GM18519 (cell line): ENCODE results near the gene TNK2.

ENCODE experiments used
- ATAC-seq: cut with Tn5 transposase; IDR thresholded peaks from one replicate; pipeline ENCODE4 v1.9.1; 2021; ENCODE audit warnings: mild to moderate bottlenecking, moderate library complexity; ENCODE audit not compliant: unreplicated experiment, low FRiP score

The TNK2 gene

GRCh38 chr3:195886181-195887141 is 21.9 kb downstream of the TNK2 start:
- no peak for ATAC-seq

- ATAC-seq, result no peak
These were observed 23.1 kb downstream of the TNK2 start for GRCh38 chr3:195885036-195885891.

- no peak for ATAC-seq
These were observed 23.7 kb downstream of the TNK2 start for GRCh38 chr3:195884691-195885035.

GRCh38 chr3:195883801-195884200 is 24.6 kb downstream of the TNK2 start:
- no peak for ATAC-seq

GRCh38 chr3:195883160-195883559 is 25.2 kb downstream of the TNK2 start:
- ATAC-seq, result no peak

GRCh38 chr3:195882002-195882441 is 26.3 kb downstream of the TNK2 start:
- no peak for ATAC-seq

GRCh38 chr3:195881276-195881988 is 26.9 kb downstream of the TNK2 start:
- ATAC-seq, result no peak

GRCh38 chr3:195880037-195880431 is 28.3 kb downstream of the TNK2 start:
- no peak for ATAC-seq

GRCh38 chr3:195879416-195880036 is 28.8 kb downstream of the TNK2 start:
- no peak for ATAC-seq

GRCh38 chr3:195878424-195879274 is 29.7 kb downstream of the TNK2 start:
- ATAC-seq, result no peak

GRCh38 chr3:195877767-195878423 is 30.5 kb downstream of the TNK2 start:
- no peak for ATAC-seq

GRCh38 chr3:195877136-195877715 is 31.1 kb downstream of the TNK2 start:
- no peak for ATAC-seq

- ATAC-seq, result no peak
These were observed 31.9 kb downstream of the TNK2 start for GRCh38 chr3:195876297-195877064.

- no peak for ATAC-seq
These were observed 32.7 kb downstream of the TNK2 start for GRCh38 chr3:195875482-195876236.

GRCh38 chr3:195873971-195874370 is 34.4 kb downstream of the TNK2 start:
- ATAC-seq, result no peak

- no peak for ATAC-seq
These were observed 35.0 kb downstream of the TNK2 start for GRCh38 chr3:195873281-195873887.

GRCh38 chr3:195872800-195873199 is 35.6 kb downstream of the TNK2 start:
- no peak for ATAC-seq
